Activated CD8-positive, alpha-beta memory T cell treated with anti-CD3 and anti-CD28 coated beads for 24 hours (primary cell): ENCODE data around the gene LPCAT2.

ENCODE experiments used
- DNase-seq: peaks from one replicate; pipeline ENCODE4 v3.0.0-alpha.2; 2020

The LPCAT2 gene

DNA sequence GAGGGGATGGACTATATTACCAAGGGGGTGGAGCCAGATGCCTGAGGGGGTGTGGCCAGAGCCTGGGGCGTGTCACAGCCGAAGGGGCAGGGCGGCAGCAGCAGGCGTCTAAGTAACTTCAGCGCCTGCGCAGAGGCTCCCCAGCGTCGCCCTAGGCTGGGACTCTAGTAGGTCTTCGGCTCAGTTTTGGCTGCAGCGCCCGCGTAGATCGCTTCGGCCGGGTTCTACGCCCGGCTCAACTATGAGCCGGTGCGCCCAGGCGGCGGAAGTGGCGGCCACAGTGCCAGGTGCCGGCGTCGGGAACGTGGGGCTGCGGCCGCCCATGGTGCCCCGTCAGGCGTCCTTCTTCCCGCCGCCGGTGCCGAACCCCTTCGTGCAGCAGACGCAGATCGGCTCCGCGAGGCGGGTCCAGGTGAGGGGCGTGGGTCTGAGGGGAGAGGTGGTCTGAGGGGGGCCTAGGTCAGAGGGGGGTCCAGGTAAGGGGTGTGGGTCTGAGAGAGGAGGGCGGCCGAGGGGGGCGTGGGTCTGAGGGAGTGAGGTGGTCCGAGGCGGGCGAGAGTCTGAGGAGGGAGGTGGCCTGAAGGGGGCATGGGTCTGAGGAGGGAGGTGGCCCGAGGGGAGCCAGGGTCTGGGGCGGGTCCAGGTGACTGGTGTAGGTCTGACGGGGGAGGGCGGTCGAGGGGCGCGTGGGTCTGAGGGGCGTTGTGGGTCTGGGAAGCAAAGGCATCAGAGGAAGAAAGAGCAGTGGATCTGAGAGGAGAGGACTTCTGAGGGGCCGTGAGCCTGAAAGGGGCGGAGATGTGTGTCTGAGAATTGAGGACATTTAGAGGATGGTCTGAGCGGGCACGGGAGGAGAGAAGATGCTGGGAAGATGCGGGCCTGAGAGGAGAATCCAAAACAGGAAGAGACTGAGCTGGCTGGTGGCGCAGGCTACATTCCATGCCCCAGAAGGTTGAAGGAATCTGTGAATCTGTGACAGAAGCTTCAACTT, at the start of gene LPCAT2:
TSS of gene LPCAT2 (plus strand) at position 132 of the 991 bp plus-strand sequence. CDS start at position 242, 110 bp downstream.
- DNase-seq, result no peak

DNA sequence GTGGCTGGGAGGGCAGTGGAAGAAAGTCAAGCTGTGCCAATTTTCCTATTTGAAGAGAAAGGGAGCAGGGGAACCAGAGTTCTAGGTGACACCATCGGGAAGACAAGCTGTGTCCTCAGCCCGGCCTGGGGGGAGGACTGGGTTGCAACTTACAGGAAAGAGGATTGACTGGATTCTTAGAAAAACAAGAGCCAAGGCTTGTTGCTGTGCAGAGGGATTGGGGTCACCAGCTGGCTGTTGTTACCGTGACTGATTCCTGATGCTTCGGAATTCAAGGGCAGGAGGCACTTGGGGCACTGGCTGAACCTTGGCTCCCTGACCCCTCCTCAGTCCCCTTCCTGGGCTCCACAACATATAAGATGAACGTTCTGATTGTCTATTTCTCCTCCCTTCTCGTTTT, 46.6 kb upstream of the LPCAT2 start:
- no peak for DNase-seq

- DNase-seq, result no peak
These were observed 44.5 kb upstream of the LPCAT2 start for GRCh38 chr16:55464375-55464774.

GRCh38 chr16:55465077-55465896, 43.6 kb upstream of the LPCAT2 start:
- peak; percentile 93 for DNase-seq

GRCh38 chr16:55466209-55466608, 42.7 kb upstream of the LPCAT2 start:
- no peak for DNase-seq

DNA sequence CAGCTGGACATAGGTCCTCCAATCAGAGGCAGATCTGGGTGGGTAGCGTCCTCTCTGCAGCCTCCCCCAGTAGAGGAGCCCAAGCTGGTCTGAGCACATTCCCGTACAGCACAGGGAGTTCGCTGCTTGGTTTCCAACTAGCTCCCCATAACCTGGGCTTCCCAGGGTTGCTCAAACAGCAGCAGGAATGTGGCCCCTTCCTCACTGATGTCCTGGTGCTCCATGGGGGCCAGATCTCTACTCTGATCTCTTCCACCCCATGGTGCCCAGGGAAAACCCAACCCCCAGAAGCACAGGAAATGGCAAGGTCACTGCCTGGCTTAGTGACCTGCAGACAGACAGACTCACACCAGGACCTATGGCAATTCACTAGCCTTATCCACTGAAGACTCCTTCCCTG, 41.0 kb upstream of the LPCAT2 start:
- no peak for DNase-seq

DNA sequence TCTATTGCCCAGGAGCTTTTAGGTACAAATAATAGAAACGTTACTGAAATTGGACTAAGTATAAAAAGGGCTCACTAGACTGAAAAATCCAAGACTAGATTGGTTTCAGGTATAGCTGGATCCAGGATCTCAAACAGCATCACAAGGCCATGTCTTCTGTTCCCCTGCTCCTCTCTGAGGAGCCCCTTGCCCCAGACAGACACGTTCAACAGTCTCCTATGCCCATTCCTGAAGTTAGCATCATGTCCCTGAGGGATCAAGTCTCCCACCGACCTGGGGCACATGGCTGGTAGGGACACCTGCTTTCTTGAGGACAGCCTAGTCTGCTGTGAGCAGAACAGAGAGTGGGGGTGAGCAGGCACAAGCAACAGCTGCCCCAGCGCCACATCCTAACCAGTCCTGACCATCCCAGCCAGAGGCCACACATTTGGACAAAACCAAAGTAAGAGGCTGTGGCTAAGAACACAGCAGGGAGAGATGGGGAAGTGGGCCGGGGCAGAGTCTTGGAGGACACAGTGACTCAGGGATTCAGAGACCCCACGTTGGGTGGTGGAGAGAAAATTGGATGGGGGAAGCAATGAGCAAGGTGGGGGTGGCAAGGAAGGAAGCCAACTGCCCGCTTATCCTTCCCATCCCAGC, 40.4 kb upstream of the LPCAT2 start:
- no peak for DNase-seq

GRCh38 chr16:55469821-55470532, 38.9 kb upstream of the LPCAT2 start:
- no peak for DNase-seq

DNA sequence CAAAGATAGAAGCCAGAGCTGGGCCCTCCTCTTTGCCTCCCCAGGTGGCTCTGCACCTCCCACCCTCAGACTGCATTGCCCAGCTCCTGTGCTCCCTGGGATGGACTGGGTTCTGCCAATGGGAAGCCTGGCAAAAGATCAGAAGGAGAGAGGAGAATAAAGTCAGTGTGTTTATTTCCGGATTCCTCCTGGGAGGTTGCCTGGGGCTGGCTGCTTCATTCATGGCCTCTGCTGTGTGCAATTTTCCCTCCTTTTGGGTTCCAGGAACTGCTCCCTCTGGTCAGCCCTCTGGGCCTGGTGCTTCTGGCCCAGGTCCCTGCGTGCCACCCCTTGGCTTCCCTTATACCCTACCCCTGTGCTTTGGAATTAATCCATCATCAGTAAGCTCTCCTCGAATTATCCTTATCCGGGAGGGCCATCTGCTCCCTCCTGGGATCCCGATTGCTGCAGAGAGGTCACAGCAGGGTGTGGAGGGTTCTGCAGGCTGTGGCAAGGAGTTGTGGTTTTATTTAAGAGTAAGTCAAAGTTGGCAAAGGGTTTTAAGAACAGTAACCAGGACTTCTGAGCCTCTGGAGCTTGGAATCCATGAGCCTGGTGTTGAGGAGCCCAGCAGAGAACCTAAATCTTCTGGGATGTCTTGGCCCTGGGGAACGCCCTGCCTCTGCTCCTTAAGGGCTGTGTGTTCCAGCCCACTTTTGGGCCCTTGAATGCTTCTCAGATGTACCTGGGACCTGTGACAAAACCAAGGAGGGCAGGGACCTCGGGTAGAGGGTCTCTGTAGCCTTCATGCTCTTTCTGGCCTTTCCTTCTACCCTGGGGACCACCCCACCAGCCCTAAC, 38.1 kb upstream of the LPCAT2 start:
- no peak for DNase-seq

DNA sequence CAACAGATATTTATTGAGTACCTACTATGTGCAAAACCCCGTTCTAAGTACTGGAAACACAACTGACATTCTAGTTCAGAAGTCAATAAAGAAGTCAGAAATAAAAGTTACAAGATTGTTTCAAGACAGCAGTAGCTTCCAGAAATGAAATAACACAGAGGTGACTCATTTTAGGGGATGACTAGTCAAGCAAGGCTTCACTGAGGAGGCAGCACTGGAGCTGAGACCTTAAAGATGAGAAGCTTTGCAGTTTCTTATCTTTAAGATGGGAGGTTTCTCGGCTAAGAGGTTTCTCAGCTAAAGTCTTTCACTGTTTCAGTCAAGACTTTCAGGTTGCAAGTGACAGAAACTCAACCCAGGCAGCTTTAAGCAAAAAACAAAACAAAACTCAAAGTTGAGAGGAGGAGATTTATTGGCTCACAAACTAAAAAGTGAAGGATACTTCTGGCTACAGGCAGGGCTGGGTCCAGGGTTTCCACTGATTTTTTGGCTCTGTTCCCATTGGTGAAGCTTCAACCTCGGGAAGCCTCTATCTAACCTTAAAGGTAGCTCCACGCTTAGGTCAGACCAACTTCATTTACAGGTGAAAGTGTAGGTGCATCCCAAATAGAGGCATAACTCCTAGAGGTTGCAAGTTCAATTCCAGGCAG, 37.3 kb upstream of the LPCAT2 start:
- DNase-seq, result no peak

DNA sequence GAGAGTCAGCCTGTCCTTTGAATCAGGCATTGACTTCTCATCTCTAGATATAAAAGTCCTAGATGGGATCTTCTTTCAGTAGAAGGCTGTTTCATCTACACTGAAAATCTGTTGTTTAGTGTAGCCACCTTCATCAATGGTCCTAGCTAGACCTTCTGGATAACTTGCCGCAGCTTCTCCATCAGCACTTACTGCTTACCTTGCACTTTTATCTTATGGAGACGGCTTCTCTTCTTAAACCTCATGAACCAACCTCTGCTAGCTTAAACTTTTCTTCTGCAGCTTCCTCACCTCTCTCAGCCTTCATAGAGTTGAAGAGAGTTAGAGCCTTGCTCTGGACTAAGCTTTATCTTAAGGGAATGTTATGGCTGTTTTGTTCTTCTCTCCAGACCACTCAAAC, 35.3 kb upstream of the LPCAT2 start:
- no peak for DNase-seq

DNA sequence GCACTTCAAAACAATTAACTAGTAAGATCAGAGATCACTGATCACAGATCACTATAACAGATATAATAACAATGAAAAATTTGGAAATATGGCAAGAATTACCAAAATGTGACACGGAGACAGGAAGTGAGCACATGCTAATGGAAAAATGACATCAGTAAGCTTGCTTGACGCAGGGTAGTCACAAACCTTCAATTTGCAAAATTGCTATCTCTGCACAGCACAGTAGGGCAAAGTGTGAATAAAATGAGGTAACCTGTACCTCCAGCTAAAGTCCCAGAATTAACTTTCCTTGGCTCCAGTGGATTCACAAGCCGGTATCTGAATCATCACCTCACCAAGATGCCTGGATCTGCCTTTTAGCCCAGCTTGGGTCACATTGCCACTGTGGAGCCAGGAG, 34.1 kb upstream of the LPCAT2 start:
- DNase-seq, result no peak

DNA sequence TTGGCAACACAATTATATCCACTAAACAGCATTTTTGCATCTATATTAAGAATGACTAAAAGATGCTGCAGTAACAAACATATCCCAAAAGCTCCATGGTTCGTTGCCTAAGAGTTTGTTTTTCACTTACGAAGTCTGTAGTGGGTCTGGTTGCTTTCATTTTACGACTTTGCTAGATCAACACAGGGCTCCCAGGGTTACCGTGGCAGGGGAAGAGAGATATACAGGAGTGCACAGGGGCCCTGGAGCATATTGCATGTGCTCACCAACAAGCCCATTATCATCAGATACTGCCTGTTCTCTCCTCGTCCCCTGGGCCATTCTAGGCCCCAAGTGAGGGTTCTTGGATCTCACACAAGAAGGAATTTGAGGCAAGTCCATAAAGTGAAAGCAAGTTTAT, 33.0 kb upstream of the LPCAT2 start:
- no peak for DNase-seq

- no peak for DNase-seq
These were observed 32.0 kb upstream of the LPCAT2 start for GRCh38 chr16:55476625-55477533.

DNA sequence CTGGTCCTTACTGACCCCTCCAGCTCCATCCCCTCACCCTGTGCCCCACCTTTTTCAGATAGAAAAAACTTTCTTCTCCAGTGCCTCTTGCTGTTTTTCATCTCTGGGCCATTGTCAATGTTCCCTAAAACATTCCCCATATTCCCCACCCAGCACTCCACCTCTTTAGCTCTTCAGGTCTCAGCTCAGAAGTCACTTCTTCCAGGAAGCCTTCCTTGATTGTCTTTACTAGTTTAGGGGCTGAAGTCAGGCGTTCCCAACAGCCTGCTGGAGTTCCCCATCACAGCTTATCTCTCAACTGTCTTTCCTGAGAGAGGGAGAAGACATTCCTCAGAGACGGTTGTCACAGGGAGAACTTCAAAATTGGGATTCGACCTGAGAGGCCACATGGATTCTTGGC, 31.1 kb upstream of the LPCAT2 start:
- DNase-seq, result no peak

DNA sequence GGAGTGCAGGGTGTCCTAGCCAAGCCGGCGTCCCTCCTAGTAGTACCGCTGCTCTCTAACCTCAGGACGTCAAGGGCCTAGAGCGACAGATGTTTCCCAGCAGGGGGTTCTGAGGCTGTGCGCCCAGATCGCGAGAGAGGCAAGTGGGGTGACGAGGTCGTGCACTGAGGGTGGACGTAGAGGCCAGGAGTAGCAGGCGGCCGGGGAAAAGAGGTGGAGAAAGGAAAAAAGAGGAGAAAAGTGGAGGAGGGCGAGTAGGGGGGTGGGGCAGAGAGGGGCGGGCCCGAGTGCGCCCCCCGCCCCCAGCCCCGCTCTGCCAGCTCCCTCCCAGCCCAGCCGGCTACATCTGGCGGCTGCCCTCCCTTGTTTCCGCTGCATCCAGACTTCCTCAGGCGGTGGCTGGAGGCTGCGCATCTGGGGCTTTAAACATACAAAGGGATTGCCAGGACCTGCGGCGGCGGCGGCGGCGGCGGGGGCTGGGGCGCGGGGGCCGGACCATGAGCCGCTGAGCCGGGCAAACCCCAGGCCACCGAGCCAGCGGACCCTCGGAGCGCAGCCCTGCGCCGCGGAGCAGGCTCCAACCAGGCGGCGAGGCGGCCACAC, 29.9 kb upstream of the LPCAT2 start, which contains the start of gene MMP2:
TSS of gene MMP2 (plus strand) at position 372 of the 603 bp plus-strand sequence. CDS start 282 bp downstream, outside the sequence.
- DNase-seq, result no peak

- no peak for DNase-seq
These were observed 29.3 kb upstream of the LPCAT2 start for GRCh38 chr16:55479430-55480140.

DNA sequence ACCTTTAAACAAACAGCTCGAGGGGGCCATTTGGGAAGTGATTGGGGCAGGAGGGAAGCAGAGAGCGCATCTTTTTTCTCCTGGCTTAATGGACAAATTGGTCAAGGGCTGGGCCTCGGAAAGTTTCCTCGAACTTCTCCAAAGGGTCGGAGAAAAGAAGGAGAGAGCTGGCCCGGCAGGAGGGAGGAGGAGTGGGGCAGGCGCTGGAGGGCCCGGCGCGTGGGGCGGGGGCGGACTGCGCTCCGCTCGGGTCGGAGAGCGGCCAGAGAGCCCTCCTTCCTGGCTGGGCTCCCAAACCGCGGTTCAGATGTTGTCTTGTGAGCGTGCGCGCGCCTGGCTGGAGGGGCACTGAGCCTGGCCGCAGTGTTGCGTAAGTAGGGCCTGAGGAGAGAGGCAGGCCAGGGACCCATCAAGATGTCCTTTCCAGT, 28.6 kb upstream of the LPCAT2 start:
- DNase-seq, result no peak

- no peak for DNase-seq
These were observed 27.8 kb upstream of the LPCAT2 start for GRCh38 chr16:55481023-55481422.
